GM12875 (cell line): ENCODE measurements around the gene PADI3.

ENCODE experiments used
- H3K4me3 ChIP-seq: one replicate; pipeline ENCODE4 v1.5.1; 2011; ENCODE audit warnings: low read depth, low read length, control low read depth
- TF ChIP-seq, protein P1 (sequence below): IDR thresholded peaks from 2 replicates; pipeline ENCODE4 v1.5.1; 2011; ENCODE audit warnings: low read depth, mild to moderate bottlenecking, control low read depth, inconsistent platforms, low read length, moderate library complexity, borderline replicate concordance; ENCODE audit not compliant: insufficient read depth

The PADI3 gene

GRCh38 chr1:17273096-17273495 lies 24.2 kb downstream of the PADI3 start:
- H3K4me3 ChIP-seq, result no peak overlapping the region
- TF ChIP-seq, protein P1, sequence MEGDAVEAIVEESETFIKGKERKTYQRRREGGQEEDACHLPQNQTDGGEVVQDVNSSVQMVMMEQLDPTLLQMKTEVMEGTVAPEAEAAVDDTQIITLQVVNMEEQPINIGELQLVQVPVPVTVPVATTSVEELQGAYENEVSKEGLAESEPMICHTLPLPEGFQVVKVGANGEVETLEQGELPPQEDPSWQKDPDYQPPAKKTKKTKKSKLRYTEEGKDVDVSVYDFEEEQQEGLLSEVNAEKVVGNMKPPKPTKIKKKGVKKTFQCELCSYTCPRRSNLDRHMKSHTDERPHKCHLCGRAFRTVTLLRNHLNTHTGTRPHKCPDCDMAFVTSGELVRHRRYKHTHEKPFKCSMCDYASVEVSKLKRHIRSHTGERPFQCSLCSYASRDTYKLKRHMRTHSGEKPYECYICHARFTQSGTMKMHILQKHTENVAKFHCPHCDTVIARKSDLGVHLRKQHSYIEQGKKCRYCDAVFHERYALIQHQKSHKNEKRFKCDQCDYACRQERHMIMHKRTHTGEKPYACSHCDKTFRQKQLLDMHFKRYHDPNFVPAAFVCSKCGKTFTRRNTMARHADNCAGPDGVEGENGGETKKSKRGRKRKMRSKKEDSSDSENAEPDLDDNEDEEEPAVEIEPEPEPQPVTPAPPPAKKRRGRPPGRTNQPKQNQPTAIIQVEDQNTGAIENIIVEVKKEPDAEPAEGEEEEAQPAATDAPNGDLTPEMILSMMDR, result no peak

- H3K4me3 ChIP-seq, result no peak overlapping the region
- TF ChIP-seq, protein P1, result peak; percentile 92
These were observed 25.6 kb downstream of the PADI3 start for GRCh38 chr1:17274186-17275170.

DNA sequence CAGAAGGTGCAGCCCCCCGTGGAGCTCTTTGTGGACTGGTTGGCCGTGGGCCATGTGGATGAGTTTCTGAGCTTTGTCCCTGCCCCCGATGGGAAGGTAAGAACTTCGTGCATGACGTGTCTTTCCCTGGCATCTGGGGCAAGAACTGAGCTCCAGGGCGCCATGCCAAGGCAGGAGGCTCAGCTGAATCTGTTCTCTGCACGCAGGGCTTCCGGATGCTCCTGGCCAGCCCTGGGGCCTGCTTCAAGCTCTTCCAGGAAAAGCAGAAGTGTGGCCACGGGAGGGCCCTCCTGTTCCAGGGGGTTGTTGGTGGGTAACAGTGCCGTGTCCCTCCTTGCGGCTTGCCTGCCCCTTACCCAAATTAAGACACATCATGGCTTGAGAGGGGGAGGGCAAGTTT lies 27.7 kb downstream of the PADI3 start:
- TF ChIP-seq, protein P1, result no peak
- H3K4me3 ChIP-seq, result no peak overlapping the region

GRCh38 chr1:17277511-17278159 lies 28.7 kb downstream of the PADI3 start:
- no peak overlapping the region for H3K4me3 ChIP-seq
- TF ChIP-seq, protein P1, result no peak

DNA sequence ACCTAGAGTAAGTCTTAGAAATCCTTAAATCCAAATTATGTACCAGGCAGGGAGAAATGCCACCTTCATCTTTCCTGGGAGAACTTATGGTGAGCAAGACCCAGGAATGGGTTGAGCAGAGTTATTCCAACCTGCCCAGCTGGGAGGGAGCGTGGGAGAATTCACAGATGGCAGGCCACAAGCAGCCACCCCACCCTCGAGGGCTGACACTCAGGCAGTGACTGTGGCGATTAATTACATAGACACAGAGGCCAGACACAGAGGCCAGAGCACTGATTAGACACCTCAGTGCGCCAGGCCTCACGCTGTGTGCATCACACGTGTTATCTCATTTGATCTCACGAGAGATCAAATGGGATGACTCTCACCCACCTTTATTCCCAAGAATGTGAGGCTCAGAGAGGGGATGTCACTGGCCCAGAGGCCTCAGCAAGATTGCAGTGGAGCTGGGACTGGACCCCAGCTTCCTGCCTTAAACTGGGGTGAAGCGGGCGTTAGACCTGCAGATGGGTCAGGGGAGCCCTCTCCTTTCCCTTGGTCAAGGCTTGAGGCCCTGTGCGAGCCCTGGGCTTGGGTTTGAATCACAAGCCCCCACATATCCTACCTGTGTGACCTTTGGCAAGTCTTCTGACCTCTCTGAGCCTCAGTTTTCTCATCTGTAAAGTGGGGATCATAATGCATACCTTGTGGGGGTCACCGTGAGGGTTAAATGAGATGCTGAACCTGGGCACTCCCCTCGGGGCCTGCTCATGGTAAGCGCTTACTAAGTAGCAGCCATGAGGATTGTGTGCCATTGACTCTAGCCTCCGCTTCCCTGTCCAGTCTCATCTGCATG lies 30.3 kb downstream of the PADI3 start:
- no peak overlapping the region for H3K4me3 ChIP-seq
- TF ChIP-seq, protein P1, result no peak

- TF ChIP-seq, protein P1, result no peak
These were observed 31.5 kb downstream of the PADI3 start for GRCh38 chr1:17280436-17280835.

More at GRCh38 chr1:17280436-17280835, 31.5 kb downstream of the PADI3 start:
- H3K4me3 ChIP-seq, result no peak overlapping the region
